GM19023 (cell line): ENCODE results near the gene ZBTB20.

Experiments
- ATAC-seq: cut with Tn5 transposase; IDR thresholded peaks from one replicate; pipeline ENCODE4 v1.9.1; 2021; ENCODE audit warnings: mild to moderate bottlenecking, moderate library complexity; ENCODE audit not compliant: unreplicated experiment

The ZBTB20 gene

DNA sequence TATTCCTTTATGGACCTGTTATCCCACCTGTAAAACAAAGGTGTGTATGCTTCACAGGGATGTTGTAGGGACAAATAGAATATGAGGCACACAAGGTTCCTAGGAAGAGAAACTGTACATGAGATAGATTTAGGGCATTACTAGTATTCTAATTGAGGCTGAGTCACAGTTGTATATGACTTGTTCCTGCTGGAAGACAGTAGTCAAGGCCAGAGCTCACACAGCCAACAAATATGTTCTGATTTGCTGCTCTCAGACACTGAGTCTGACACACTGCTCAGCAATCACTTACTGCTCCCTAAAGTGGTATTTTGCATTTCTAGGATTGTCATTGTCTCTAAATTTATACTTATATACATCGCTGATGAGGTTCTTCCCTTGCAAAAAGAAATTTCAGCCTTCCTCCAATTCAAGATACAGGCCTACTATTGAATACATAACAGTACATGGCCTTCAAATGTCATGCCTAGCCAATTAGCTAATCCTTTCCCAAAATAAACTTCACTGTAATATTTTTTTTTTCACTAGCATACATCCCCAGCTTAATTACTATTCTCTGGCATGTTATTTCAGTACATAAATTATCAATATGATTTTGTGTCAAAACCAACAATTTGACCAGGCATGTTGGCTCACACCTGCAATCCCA is 783.4 kb downstream of the ZBTB20 start:
- ATAC-seq = no peak

DNA sequence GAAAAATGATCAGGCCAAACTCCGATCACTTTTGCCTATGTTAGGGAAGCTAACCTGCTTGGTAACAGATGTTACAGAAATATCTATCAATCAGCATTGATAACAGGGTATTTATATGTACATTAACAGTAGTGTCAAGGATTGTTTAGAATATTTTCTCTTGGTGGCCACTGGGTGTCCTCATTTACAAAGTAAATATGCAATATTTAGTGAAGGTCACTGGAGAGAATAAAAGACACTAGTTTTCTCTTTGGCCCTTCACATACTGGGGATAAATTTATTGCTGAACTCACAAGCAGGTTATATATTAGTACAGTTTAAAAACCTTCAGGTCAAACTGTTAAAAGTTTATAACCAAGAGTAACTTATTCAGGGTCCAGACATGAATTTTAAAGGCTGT is 784.3 kb downstream of the ZBTB20 start:
- ATAC-seq = no peak

DNA sequence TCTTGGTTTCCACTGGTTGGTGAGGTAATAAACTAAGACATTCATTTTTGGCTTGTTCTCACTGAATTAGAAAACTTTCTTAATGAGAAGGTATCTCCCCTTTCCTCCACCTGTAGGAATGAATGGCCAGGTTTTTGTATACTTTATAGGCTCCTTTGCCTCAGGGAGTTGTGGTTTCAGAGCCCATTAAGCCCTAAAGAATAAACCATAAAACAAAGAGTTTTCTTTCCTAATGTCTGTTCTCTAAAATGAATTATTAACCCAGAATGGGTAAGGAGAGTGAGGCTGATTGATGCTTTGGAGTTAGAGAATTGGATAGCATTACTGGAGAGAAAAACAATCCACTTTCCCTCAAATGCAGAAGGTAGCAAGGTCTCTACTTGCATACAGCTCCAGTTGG is 785.7 kb downstream of the ZBTB20 start:
- no peak for ATAC-seq

DNA sequence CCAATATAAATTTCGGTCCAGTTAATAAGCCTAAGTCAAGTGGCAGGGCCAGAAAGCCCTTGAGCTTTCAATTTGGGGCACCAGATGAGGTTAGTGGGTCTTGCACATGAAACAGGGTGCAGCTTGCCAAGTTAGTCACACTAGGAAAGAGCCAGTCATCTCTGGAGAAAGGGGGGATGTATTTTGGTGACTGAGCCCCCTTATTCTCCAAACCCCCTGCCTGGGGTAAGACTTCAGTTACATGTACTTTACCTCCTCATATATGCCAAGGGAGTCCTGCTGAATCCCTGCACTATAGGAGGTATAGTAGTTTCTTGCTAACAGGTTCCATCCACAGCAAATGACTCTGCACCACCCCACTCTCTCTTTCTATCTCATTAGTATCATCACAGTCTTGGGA is 790.6 kb downstream of the ZBTB20 start:
- ATAC-seq = no peak

DNA sequence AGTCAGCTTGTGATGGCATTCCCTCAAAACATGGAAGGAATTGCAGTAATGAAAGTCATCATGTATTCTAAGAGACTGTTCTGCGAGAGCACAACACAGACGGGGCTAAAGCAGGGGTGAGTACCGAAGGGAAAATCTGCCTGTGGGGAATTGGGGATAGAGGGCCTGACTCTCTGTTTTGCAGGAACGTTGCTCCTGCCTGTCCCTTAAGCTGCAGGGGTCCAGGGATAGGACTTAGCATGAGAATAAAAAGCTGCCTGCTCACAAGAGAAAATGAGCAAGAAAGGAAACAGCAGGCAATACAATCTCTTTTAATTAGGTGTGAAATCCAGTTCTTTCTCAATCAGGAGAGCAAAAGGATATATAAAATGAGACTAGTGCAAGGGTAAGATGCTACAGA is 791.0 kb downstream of the ZBTB20 start:
- no peak for ATAC-seq

DNA sequence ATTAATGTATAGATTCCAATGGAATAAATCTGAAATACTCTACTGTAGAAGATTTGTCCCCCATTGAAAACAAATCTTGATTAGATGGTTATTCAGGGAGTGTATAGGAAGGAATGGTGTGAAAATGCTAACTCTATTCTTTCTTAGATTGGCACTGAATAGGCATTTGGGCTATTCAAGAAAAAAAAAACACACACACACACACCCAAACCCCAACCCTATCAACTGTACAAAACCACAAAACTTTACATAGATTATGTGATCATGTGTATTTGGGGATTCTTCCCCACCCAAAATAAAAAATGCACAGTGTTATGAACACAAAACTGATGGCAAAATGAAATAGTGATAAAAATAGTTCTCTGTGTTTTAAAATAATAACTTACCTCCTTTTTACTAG is 791.4 kb downstream of the ZBTB20 start:
- no peak for ATAC-seq

DNA sequence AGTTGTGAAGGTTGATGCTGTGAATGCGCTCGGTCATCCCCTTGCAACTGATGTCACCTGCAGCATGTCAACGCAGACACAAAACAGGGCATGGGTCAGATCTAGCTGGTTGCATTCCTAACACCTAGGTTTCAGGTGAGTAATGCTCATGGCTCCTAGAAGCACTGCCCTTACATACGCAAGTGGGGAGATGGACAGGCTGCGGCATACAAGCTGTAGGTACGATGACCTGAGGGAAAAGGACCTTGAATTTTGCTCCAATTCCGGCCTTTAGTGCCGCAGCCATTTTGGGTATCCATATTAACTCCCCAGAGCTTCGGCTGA is 795.3 kb downstream of the ZBTB20 start:
- no peak for ATAC-seq

DNA sequence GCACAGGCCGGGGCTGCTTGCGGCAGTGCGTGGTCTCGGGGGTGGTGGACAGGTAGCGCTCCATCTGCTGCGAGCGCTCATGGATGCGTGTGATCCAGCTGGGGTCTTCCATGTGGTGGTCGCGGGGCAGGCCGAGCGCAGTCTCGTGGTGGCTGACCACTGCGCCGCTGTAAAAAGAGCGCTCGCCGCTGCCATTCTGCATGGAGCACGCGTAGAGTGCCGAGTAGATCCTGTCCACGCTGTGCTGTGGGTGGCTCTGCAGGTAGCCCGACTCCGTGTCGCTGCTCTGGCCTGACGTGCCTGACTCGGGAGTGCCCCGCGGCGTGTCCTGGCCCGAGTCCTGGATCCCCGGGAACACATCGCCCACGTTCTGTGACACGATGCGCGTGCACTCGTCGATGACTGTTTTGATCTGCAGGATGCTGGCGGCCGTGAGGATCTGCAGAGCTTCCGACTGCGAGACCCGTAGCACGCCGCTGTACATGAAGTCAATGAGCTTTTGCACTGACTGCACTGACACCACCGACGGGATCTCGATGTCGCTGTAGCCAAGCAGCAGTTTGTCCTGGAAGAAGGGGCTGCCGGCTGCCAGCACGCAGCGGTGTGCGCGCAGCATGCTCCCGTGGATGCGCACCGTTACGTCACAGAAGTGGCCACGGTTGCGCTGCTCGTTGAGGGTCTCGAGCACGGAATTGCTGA is 795.8 kb downstream of the ZBTB20 start:
- ATAC-seq = no peak

DNA sequence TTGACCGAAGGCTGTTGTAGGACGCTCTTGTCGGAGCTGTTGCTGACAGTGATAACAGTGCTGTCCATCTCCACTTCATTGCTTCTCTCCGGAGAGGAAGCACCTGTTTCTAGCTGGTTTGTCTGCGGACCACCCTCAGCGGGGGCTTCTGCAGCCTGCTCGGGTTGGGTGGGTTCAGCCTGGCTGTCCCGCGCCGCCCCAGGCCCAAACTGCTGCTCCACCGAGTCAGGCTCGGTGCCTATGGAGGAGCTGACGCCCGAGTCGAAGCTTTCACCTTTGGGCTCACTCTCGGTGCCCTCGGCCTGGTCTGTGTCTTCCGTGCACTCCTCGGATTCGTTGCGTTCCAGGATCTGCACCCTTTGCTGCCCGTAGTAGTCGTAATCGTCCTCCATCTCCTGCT is 796.4 kb downstream of the ZBTB20 start:
- no peak for ATAC-seq

DNA sequence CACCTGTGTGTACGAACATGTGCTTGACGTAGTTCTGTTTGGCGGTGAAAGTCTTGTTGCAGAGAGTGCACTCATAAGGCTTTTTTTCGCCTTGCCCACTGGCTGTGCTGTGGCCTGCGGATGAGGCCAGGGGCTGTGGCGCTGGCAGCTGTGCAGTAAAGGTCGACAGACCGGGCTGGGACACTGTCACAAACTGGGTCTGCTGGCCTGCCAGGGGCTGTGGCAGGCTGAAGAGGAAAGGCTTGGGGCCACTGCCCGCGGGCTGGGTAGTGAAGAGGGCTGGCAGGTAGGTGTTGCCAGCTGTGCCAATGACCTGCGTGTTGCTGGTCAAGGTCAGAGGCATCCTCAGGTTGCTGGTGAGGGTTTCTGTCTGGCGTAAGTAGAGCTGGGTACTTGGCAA is 796.8 kb downstream of the ZBTB20 start:
- no peak for ATAC-seq

DNA sequence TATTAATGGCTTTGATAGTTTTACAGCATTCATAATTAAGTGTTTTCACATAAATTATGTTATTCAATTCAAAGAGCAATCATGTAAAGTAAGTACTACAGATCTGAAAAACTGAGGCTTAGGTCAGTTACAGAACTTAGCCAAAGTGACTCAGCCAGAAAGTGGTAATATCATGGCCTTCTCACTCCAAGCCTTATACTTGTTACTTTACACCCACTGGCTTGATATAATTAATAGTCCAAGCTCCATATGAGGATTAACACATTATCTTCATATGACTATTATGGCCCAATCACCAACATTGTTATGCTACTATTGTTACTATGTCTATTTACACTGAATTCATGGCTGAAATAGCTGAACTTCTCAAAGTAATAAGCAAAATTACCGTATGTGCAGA is 802.6 kb downstream of the ZBTB20 start:
- ATAC-seq = no peak

DNA sequence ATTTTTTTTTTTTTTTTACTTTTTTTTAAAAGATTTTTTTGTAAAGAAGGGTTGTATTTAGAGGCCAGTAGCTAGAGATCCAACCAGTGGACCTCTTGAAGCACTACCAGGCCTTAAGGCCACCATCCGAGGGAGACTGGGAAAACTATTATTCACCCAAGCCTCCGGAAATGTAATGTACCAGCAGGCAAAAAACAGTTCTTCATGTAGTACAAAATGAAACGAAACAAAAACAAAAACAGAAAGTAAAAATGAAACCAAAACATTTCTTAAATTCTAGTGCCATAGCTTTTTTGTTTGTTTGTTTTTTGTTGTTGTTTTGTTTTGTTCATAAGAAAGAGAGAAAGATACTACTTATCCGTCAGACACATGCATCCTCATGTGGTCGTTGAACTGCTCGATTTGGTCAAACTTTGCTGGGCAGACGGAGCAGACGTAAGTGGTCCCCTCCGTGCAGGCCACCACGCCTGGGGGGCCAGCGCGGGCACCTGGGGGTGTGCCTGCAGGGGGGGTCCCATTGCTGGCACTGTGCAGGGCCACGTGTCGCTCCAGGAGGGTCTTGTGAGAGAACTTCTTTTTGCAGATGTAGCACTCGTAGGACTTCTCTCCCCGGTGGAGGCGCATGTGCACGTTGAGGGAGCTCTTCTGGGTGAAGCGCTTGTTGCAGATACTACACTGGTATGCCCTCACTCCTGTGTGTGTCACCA is 808.3 kb downstream of the ZBTB20 start:
- no peak for ATAC-seq

DNA sequence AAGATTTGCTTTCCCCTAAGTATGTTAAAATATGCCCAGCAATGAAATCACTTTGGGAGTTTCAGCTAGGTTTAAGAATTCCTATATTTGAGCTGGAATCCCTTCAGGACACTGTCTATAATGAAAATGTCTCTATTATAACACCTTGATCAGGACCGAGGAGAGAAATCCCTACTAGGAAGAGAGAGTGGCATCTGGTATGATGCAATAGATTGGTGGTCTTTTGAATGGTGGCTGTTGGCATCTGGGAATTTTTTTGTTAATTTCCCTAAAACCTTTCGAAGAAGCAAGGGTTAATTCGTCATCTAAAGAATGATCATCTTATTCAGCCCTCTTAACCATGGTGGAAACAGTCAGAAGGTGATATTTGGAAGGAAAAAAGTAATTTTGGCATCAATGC is 810.2 kb downstream of the ZBTB20 start:
- ATAC-seq = no peak

DNA sequence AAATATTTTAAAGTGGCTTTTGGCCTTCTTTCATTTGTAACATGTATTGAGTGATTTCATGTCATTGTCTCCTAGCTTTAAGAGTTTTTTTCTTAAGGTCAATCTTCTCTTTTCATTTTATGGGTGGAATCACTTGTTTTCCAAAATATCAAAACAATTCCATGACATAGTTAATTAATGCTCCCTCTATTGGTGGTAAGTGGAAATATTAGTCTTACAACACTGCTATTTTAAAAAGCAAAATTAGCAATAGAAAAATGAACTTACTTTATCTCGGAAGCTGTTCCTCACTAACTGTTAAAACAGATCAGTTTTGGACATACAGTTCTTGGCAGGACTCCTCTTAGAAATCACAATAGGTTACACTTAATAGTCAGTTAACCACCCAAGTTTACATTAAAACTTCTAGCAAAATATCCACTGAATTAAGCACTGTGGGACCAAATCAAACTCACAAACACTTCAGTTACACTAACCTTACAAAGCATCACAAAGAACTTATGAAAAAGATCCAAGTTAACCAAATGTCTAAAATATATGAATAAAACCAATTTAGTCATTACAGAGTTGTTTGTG is 810.9 kb downstream of the ZBTB20 start:
- no peak for ATAC-seq

DNA sequence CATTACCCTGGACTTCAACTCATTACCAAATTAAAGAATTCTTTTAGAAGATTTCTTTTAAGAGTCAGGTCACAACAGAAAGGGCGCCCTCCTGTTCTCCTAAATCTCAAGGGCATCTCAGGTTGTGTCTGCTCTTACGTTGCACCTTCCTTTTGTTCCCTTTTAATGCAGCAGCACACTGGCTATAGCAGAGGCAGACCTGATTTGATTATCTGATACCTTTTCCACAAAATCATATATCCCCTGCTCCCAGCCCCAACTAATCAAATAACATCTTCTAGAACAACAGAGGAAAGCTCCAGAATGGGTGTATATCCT is 813.2 kb downstream of the ZBTB20 start:
- ATAC-seq = no peak

DNA sequence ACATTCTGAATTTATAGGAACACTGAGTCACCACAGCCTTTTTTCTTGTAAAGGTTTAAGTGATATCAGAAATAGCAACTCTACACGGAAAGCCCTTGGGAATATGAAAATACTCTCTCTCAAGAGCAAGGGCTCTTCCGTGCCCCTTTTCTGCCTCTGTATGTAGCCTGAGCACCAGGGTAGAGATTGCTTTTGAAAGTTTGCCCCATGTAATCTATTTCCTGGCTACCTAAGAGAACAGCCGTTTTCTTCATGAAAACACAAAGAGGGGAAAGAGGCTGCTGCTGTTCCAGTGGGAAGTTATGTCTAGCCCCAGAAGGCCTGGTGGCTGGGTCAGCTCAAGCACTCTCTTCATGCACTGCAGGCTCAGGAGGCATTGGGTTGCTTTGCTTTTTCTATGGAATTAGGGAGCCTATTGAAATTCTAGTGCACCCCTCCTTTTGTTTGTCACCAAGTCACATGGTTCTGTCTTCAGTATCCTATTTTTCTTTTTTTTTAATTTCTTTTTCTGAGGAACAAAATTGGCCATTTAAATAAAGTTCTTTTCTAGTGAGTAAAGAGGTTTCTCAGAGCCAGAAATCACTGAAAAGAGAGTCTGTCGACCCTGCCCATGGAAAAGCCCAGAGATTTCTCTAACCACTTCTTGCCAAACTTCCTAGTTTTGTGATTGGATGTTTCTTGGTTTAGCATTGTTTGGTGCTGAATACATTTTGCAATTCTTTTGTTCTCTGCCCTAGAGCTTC is 813.7 kb downstream of the ZBTB20 start:
- ATAC-seq = no peak

DNA sequence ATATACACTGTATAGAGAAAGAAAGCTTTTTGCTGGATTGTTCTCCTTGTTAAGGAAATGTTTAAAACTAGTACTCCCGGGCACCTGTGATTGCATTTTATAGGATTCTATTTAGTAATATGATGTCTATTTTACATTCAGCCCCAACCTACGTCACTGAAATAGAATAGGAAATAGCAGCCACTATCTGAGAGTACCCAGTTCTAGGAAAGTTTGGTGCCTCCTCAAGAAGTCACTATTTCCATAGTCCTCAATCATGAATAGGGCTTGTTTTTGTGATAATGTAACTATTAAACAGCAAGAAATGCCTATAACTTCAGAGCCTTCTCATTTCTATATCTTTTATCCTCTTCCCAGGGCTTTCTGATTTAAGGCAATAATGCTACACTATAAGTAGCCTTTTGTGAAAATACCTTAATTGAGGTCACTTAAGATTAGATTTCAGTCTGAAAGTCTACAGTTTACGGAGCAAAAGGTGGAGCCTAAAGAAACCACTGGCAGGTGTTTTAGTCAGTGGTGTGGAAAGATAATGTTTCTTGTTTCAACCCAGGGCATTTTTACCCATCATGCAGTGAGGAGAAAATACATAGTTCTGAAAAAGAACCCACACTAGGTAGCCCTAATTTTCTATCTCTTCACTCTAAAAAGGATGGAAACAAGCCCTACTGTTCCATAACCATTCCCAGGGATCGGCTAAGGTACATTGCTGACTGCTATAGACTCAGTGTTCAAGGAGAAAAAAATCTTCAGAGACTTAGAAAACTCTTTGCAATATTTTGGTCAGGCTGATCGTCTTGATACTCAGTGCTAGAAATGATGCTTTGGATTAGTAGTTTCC is 814.5 kb downstream of the ZBTB20 start:
- peak; percentile 47 for ATAC-seq

DNA sequence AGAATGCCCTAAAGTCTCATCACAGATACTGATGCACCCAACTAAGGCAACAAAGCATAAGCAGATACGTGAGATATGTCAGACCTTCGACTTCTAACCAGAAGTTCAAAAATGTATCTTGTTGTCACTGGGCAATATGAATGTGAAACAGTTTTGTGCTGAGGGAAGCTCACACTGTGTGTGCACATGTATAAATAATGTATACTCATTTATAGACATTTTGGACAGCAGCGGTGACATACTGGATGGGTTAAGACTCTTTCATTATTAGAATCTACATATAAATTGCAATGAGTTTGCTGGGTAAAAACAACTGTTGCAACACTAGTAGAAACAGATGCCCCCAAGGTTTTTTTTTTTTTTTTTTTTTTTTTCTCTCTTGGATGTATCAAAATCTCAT is 815.4 kb downstream of the ZBTB20 start:
- ATAC-seq = no peak

DNA sequence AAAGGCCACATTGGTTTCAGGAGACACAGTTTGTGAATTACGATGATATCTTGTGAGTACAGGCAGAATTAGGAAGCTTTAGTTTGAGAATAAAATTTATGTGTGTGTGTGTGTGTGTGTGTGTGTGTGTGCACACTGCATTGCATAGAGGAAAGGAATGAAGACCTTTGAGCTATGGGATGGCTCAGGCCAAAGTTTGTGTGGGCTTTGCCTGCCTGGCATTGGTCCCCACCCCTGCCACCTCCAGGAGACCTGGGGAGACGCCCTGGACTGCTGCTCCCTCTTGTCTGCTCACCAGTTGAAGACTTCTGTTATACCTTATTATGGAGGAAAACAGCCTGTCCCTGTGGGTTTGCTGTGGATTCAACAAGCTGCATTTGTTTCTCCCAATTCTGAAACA is 816.1 kb downstream of the ZBTB20 start:
- no peak for ATAC-seq

DNA sequence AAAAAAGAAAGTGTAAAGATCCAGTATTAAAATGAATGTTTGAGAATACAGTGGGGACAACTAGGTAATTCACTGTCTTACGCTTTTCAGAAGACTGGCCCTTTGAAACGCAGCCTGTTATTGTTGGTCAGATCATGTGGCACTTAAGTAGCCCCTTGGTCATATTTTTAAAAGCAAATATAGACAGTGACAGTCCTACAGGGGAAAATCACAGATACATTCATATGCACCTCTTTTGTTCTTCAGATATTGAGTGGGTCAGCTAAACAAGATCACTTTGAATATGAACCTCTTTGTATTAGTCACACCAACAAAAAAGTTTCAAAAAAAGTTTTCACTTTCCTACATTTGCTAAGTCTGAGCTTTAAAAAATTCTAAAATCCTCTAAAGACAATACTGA is 817.3 kb downstream of the ZBTB20 start:
- ATAC-seq = peak; percentile 36

DNA sequence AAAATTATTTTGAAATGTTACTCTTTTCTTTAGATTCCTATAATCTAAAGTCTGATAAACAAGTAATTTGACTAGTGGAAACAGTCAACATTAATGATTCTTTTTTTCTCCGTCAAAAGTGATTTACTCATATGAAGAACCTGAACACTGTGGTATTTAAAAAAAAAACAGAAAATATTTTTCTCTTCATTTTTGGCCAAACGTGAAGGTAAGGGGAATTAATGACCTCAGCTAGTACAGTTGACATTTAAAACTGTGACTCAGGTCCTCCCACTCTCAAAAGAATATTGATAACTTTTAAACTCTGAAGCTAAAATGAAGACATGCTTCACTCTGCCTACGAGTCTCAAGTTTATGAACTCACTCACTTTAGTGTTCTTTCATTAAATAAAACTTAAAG is 818.7 kb downstream of the ZBTB20 start:
- no peak for ATAC-seq
